HT1080 (cell line): Measurements from ENCODE around the gene KRTAP5-3. TPM values are rescaled to one million over a fixed set of nuclear protein-coding genes. Genes with fewer than 3 reads are reported as not detected.

Experiments used
- DNase-seq: peaks from one replicate; pipeline ENCODE4 v3.0.0-alpha.2; 2015; ENCODE audit warnings: low read depth
- total RNA-seq: library from RNA; depleted of rRNA; stranded (reverse); fragments of >200 nt; shearing (Covaris generic); gene quantifications from 2 replicates; pipeline ENCODE4 v1.2.3, GENCODE V29; 2014

KRTAP5-3 gene
- total RNA-seq, 1 experiment from 2014 or later = not detected

DNA sequence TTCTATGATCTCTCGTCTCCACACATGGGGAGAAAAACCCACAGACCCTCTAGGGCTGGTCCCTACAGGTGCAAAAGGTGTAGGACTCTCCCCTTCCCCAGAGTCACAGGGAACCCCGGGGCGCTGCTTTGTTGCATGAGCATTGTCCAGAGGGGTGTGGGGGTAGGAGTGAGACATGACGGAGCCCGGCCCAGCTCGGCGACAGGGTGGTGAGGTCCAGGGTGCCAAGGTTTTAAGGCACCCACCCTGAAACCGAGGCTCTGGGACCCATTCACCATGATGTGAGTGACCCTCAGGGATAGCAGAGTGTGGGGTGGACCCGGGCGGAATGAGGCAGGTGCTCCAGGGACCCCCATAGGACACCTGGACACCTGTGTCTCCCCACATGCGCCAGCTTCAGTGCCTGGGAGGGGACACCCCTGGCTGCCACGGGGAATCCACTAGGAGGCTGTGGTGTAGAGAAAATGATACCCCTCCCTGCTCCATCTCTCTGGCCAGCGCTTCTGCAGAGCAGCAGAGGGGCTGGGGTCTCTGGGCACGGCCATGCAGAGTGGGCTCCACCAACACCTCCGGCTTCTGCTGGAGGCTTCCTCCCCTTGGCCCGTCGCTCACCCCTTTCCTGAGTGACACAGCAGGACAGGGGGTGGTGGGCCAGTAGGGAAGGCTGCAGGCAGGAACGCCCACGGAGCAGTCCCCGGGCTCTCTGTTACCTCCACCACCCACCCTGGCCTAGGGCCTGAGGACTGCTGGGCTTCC is 36.5 kb upstream of the KRTAP5-3 start:
- DNase-seq = no peak

DNA sequence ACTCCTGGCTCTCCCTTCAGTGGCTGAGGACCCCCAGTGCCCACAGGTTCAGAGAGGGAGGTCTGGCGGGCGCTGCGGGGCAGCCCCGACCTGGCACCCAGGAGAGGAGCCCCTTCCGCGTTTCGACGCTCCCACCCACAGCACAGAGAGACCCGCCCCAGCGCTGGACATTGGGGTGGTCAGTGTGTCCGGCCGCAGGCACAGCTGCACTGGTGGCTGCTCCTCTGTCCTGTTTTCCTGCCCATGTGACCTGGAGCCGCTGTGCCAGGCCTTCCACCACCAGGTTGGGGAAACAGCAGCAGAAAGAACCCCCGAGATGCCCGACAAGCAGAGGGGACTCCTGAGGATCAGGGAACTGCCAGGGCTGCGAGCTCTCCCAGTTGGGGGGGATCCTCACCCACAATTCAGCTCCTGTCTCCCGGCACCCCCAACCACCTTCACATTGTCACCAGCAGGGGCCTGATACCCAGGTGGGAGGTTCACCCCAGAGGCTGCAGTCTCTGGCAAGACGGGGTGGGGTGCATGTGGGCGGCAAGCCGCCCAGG is 35.0 kb upstream of the KRTAP5-3 start:
- DNase-seq = no peak

DNA sequence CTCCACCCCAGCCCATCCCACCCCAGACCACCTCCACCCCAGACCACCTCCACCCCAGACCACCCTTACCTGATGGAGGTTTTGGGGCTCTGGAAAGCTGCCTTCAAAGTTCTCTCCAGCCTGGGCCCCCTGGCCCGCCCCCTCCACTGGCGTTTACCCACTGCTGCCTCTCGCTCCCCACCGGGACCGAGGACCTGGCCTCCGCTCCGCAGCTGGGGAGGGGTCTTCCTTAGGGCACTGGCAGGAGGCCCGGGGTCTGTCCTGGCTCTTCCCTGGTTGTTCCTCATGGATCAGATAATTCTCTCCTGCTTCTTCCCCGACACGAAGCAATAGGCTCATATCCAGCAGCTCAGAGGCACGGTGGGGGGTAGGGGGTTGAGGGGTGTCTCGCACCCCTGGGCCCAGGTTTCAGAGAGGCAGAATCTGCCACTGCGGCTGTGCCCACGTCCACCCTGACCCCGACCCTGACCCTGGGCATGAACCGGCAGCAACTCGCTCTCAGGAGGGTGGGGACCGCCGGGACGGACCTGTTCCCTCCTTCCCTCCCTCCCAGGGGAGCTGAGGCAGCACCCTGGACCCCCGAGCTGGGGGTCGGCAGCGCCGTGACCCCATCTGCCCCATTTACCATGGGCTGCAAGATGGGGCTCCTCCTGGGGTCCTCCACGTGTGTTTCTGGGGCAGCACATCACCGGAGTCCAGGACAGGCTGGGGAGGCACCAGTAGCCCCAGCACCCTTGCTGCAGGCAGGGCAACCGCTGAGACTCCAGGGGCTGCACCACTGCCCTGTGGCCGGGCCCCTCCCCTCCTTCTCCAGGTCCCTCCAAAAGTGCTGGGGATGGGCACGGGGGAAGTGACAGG is 34.3 kb upstream of the KRTAP5-3 start:
- DNase-seq = no peak

DNA sequence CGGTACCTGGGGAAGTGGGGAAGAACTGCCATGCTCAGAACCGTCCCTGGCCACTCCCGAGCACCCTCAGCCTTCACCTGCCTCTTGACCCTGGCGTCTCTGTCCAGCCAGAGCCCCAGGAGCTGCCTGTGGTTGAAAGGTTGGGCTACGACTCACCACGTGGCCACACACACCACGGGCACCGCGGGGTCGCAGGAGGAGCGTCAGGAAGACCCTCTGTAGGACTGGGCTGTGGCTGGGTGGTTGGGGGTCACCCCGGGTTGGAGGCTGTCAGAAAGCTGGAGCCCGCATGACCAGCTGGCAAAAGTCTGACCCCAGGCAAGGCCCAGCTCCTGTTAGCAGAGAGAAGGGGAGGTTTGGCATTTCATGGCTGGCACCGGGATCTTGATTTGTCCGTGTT is 32.8 kb upstream of the KRTAP5-3 start:
- no peak for DNase-seq

DNA sequence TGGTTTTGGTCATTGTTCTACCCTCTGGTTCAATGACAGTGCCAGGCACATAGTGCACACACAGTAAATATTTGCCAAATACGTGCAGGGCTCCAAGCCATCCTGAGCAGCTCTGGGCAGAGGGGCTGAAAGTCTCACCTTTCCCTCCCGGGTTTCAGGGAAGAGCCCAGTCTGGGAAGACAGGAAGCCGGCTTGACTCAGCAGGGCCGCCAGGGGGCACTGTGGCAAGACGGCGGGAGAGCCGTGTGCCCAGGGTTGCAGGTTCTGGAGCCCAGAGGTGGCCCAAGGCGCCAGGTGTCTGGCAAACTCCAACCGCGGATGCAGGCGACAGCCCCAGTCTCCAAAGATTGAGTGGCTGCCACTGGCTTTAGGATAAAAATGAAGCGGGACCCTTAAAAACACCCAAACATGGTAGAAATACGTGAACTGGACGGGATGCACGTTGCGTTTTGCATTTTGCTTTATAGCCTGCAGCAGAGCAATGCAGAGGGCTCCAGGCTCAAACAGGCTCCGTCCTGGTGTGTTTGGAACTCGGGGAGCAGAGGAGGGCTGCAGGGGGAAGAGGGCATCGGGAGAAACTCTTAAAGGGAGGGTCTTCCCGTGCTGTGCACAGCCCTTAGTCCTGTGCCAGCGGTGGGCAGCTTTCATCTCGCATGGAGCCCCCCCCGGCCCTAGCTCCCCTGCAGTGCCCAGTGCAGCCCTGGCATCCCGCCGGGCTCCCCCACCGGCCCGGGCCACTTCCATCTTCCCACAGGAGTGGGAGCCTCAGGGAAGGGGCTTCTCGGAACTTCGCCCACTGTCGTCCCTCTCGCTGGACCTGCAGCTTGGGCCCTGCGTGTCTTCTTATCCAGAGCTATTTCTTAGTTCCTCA is 32.0 kb upstream of the KRTAP5-3 start:
- DNase-seq = no peak

DNA sequence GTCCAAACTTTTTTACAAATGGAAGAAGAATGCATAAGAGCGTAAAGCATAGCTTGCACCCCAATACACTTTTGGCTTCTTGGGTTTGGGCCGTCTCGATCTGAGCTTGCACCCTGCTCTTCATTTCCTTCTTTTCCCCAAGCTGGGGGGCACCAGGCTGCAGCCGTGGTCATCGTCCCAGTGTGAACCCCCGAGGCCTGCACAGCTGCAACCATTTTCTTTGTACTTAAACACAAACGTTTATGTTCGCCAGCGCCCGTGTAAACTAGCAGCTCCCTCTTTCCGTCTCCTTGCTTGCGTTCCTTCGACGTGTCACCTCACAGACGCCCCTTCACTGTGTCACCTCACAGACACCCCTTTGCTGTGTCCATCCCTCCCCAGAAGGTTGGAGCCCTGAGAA is 31.4 kb upstream of the KRTAP5-3 start:
- DNase-seq = no peak

DNA sequence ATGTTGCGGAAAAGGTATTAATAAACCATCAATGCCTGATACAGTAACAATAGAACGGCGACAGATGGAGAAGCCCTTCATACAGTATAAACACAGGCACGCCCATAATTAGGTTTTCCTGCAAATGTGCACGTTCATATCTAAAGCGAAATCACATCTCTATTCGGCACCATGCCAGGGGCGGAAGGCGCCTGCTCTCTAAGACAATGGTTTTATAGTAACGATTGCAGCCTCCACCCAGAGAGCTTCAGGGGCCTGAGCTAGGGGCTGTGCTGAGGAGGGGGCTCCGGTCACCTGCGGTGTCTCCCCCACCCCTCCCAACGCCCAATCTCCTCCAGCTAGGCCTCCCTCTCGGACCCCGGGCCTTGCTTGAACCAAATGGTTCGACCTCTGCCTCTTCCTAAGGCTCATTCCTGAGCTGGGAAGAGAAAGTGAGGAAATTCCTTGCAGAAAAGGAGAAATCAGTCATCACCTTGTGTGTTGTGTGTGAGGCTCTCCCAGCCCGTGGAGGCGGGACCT is 30.9 kb upstream of the KRTAP5-3 start:
- no peak for DNase-seq

DNA sequence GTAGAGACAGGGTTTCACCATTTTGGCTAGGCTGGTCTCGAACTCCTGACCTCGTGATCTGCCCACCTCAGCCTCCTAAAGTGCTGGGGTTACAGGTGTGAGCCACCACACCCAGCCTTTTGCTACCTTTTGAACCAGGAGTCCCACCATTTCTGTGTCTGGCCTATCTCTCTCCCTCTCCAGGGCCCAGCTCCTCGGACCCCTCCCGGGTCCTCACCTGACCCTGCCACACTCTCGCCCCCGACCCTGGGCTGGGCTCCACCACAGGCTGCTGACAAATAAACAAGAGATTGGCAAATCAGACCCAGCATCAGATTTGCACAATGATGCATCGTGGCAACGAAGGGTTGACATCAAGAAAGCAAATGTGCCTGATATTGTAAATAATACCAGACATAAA is 30.1 kb upstream of the KRTAP5-3 start:
- DNase-seq = no peak

DNA sequence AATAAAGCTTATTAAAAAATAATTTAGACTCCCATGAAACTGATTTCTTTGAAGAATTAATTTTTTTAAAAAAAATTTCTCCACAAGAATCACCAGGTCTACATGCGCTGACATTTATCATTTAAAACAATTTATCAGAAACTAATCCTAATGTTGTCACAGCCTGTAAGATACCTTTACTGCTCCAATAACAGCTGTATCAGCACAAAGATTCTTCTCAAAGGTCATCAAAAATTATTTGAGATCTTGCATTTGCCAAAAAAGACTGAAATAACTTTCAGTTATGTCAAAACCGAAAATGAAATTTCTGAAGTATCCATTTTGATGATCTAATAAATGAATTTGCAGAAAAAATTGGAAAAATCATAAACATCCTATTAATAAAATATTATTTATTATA is 29.4 kb upstream of the KRTAP5-3 start:
- DNase-seq = no peak

DNA sequence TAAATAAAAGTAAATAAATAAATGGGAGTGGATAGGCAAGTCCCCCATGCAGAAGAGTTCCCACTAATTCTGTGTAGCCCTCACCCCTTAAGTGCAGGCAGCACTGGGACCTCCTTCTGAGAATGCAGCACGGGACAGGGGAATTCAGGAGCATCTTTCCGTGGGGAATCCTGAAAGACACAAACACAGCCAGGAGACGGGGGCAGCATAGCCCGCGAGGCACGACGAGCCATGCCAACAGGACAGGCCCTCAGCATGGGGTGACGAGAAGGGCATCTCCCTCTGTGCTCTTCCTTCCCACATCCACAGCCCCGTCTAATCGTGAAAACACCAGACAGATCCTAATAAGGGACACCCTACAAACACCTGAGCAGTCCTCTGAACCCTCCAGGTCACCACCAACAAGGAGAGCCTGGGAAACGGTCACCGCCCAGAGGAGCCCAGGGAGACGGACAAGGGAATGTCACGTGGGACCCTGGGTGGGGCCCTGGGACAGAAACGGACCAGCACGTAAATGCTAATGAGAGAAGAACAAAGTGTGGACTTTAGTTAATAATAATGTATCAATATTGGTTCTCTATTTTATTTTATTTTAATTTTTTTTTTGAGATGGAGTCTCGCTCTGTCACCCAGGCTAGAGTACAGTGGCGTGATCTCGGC is 28.2 kb upstream of the KRTAP5-3 start:
- no peak for DNase-seq

DNA sequence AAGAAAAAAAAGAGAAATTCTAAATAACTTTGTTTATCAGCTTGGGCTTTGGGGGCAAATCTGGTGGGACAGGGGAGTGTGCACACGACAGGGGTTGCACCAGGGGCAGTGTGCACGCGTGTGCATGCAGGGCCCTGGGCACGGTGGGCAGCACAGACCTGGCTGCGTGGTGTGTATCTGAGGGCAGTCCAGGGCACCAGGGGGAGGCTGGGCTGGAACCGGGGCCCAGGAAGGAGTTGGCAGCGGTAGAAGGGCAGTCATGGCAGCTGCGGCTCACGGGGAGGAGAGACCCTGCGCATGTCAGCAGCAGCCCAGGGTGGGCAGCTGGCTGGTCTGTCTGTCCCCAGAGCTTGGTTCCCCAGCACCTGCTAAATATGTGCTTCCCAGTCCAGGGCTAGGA is 25.6 kb upstream of the KRTAP5-3 start:
- no peak for DNase-seq

DNA sequence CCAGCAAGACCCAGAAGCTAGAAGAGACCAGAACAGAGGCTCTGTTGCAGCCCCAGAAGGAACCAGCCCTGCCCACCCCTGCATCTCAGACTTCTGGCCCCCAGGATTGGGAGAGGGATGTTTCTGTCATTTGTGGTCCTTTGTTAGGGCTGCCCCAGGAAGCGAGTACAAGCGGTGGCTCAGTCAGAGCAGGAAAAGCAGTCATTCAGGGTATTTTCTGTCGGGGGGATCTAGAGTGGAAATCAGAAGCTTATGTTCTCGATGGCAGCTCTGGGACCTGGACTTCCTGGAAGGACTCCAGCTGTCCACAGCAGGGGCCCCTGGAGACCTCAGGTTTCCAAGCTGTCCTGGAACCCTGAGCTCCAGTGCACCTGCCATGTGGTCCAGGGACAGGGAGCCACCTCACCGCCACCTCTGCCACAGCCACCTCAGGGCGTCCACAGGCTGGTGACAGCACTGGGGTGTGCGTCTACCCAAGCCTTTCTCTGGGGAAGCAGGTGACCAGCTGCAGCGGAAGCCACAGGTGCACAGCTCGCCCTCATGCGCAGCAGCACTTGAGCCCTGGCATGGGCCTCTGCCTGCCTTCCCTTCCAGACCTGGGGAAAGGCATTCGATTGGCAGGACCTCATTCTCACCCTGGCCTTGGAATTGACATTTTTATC is 23.9 kb upstream of the KRTAP5-3 start:
- DNase-seq = no peak

DNA sequence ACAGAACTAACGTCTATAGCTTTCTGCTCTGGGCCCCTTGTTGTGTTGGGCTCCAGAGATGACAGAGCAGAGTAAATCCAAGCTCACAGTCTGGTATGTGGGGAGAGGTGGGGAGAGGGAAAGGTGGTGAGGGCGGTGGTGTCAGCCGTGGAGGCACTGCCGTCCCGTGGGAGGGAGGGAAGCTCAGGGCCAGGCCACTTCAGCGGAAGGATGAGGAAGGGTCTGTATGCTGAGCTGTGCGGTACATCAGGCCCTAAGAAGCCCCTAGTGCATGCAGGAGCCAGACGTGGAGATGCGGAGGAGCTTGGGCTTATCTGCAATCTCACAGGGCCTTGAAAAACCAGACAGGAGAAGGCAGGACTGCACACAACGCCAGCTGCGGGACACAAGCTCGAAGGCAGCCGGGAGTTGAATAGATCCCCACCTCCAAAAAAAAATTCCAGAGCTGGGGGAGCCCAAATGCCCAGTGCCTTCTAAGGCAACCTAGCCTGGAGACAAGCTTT is 22.9 kb upstream of the KRTAP5-3 start:
- no peak for DNase-seq

DNA sequence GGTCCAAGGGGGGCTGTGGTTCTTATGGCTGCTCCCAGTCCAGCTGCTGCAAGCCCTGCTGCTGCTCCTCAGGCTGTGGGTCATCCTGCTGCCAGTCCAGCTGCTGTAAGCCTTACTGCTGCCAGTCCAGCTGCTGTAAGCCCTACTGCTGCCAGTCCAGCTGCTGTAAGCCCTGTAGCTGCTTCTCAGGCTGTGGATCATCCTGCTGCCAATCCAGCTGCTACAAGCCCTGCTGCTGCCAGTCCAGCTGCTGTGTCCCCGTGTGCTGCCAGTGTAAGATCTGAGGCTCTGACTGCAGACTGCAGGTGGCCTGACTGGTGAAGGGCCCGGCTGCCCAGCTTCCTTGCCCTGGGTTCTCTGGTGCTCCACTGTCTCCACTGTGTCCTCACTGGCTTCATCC is 22.0 kb upstream of the KRTAP5-3 start:
- no peak for DNase-seq

DNA sequence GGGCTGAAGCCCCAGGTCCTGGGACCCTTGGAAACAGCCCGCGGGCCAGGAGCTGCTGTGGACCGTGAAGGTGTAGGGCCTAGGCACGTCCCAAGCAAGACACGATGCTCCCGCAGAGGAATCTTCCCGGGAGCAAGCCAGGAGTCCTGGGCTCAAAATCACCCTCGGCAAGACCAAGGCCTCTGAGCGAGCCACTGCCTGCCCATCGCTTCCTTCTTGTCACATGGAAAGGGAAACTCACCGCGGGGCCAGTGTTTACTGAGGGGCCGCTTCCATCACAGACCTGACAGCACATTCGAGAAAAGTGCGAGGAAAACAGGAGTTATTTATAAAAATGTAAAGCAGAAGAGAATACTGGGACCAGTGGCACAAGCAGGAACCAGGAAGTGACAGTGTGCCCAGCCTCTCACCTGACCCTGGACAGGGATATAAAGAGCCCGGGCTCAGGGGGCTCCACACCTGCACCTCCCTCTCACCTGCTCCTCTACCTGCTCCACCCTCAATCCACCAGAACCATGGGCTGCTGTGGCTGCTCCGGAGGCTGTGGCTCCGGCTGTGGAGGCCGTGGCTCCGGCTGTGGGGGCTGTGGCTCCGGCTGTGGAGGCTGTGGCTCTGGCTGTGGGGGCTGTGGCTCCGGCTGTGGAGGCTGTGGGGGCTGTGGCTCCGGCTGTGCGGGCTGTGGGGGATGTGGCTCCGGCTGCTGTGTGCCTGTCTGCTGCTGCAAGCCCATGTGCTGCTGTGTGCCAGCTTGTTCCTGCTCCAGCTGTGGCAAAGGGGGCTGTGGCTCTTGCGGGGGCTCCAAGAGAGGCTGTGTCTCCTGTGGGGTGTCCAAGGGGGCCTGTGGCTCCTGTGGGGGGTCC is 21.3 kb upstream of the KRTAP5-3 start, which contains the start of gene KRTAP5-5:
TSS of gene KRTAP5-5 (plus strand) at position 450 of the 860 bp plus-strand sequence. CDS start at position 516, 66 bp downstream.
- DNase-seq = no peak

DNA sequence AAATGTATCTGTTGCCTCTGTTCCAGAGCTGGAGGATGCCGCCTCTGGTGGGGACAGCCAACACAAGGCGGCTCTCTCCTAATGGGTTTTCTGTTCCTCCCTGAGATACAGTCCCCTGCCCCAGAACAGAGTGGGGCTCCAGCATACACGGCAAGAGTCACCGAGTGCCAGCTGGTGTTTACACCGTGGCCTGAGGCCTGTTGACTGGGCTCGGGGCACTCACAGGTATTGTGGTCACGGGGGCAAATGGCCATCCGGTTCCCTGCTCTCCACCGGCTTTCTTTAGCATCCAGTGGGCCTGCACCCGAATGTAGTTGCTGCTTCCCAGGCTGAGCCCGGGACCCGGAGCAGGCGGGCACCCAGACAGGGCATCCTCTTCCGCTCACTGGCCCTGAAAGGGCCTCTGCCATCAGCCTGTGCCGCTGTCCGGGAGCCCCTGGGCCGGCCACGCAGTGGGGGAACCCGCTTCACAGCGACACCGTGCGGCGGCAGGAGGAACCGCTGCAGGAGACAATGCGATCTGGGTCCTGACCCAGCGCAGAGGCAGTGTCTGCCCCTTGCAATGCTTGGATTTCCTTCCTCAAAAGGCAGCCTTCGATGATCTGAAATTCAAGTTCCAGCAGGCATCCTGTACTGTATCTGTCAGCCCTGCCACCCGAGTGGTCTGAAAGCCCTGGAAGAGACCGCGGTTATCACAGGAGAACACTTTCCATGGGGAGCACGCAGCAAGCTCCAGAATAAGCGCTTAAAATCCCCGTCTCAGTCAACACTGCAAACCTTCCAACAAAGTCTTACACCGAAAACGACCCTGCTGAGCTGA is 20.5 kb upstream of the KRTAP5-3 start:
- DNase-seq = no peak

DNA sequence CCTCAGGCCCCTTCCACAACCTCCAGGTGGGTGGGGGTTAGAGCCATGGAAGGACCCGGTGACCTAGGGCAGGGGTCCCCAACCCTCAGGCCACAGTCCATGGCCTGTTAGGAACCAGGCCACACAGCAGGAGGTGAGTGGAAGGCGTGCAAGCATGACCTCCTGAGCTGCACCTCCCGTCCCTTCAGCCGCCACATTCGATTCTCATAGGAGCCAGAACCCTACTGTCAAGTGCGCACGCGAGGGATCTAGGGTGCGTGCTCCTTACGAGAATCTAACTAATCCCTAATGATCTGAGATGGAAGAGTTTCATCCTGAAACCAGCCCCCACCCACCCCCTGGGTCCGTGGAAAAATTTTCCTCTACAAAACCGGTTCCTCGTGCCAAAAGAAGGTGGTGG is 17.3 kb upstream of the KRTAP5-3 start:
- DNase-seq = no peak

DNA sequence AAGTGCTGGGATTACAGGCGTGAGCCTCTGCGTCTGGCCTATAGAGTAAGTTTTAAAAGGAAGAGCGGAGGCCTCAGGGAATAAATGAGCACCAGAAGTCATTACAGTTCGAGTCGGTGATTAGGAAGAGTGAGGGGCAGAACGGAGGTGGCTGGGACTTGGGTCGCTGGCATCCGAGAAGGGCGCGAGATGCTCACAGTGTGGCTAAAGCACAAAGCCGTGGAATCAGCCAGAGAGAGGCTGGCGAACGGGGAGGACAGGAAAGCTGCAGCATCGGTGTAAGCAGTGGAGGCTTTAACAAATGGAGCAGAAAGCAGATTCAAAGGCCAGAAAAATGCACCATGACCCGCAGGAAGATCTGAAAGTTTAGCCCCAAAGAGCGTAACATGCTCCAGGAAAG is 16.4 kb upstream of the KRTAP5-3 start:
- DNase-seq = no peak
